GM18907 (cell line): ENCODE measurements around the gene EEF1G.
A peak's percentile ranks its signal among the peaks of the same experiment; 100 is the strongest.
"Not testable (repeated sequence)": the region's sequence is repeated elsewhere in the genome, so short reads cannot be mapped to it uniquely, and the experiment has no call there.

Experiments
- ATAC-seq: cut with Tn5 transposase; IDR thresholded peaks from one replicate; pipeline ENCODE4 v1.9.1; 2021; ENCODE audit warnings: mild to moderate bottlenecking, moderate library complexity; ENCODE audit not compliant: unreplicated experiment

The EEF1G gene

GRCh38 chr11:62556108-62556874, 17.4 kb downstream of the EEF1G start:
- ATAC-seq, result peak; percentile 47

GRCh38 chr11:62555464-62556107, 18.1 kb downstream of the EEF1G start:
- peak; percentile 43 for ATAC-seq

- ATAC-seq, result no peak
Measured at GRCh38 chr11:62554387-62555167, 19.1 kb downstream of the EEF1G start.

GRCh38 chr11:62553839-62554361, 19.8 kb downstream of the EEF1G start:
- ATAC-seq, result no peak

- no peak for ATAC-seq
Measured at GRCh38 chr11:62553080-62553838, 20.4 kb downstream of the EEF1G start.

- no peak for ATAC-seq
Measured at GRCh38 chr11:62552485-62553079, 21.1 kb downstream of the EEF1G start.

GRCh38 chr11:62550478-62550877, 23.2 kb downstream of the EEF1G start:
- ATAC-seq, result not testable (repeated sequence)

GRCh38 chr11:62548545-62549335, 25.0 kb downstream of the EEF1G start:
- no peak for ATAC-seq

- ATAC-seq, result no peak
Measured at GRCh38 chr11:62547691-62548281, 25.9 kb downstream of the EEF1G start.

GRCh38 chr11:62546929-62547625, 26.6 kb downstream of the EEF1G start:
- no peak for ATAC-seq

GRCh38 chr11:62546244-62546928, 27.3 kb downstream of the EEF1G start, which contains the start of gene AHNAK:
TSS of gene AHNAK (minus strand) at chr11:62546806. CDS start at chr11:62536098, 10,708 bp downstream.
- no peak for ATAC-seq

- ATAC-seq, result no peak
Measured at GRCh38 chr11:62545437-62546243, 28.1 kb downstream of the EEF1G start.

GRCh38 chr11:62544581-62545436, 28.9 kb downstream of the EEF1G start:
- no peak for ATAC-seq

- no peak for ATAC-seq
Measured at GRCh38 chr11:62543680-62544444, 29.8 kb downstream of the EEF1G start.
